ENCODE measurements around the gene CTTNBP2.

CTTNBP2 gene

DNA sequence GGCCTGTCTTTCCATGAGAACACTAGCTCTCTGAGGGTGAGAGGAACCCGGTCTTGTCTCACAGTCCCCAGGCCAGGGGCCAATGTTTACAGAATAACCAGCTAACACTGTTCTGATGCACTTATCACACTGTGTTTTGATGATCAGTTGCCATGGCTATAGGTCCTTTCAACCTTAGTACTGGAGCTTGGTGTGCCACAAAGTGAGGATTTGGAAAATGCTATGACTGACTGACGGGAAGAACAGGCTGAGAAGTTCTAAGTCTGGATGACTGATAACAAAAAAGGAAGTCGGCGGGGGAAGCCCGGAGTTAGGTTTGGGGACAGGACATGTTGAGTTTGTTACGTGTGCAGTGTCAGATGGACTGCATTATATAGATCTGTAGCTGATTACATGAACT, 141.8 kb downstream of the CTTNBP2 start:
- Histone ChIP-seq H3K4ac (ENCODE audit: low read depth, low read length) (no peak overlapping the region), H3K36me3 (ENCODE audit: control insufficient read depth in 1 of 2, insufficient read depth in 2 of 2, low read length in 2 of 2) (peaks cover 16 to 25% of the 10 kb centered on the region in 2 experiments), H3K79me1 (ENCODE audit: low read length) (no peaks in the 10 kb centered on the region), H3K9ac (ENCODE audit: low read length) (no peak overlapping the region), H3K4me3 (ENCODE audit: low read depth, low read length) (no peak overlapping the region), H2BK5ac (ENCODE audit: low read depth, low read length, poor library complexity) (no peak overlapping the region), H2BK120ac (ENCODE audit: insufficient read depth, low read length, poor library complexity) (no peak overlapping the region), H3K27me3 (ENCODE audit: insufficient read depth, low read length) (no peaks in the 10 kb centered on the region), H3K27ac (ENCODE audit: low read depth, low read length) (no peak overlapping the region), H3K79me2 (ENCODE audit: control insufficient read depth, insufficient read depth, low read length, poor library complexity) (no peaks in the 10 kb centered on the region), H4K12ac (ENCODE audit: low read depth, low read length) (no peak overlapping the region), H4K91ac (ENCODE audit: low read depth, low read length) (no peak overlapping the region), H2BK12ac (ENCODE audit: low read length) (no peak overlapping the region), H3K4me2 (ENCODE audit: low read length) (no peak overlapping the region), H2AFZ (ENCODE audit: insufficient read depth, low read length, poor library complexity) (no peak overlapping the region), H3K14ac (ENCODE audit: low read length) (no peak overlapping the region), H3K18ac (ENCODE audit: low read length) (no peak overlapping the region), H3K23ac (ENCODE audit: low read length) (no peak overlapping the region), H2AK5ac (ENCODE audit: low read length) (no peak overlapping the region), H4K8ac (ENCODE audit: low read depth, low read length) (no peak overlapping the region), H3K4me1 (ENCODE audit: control insufficient read depth in 1 of 2, insufficient read depth in 2 of 2, low read length in 2 of 2) (no peaks in the 10 kb centered on the region), H3K9me3 (ENCODE audit: insufficient read depth, low read depth, low read length) (peaks cover 2% of the 10 kb centered on the region)
- no CpG with 5 or more reads among the region's 6 CpGs for WGBS (ENCODE audit: extremely low coverage, insufficient coverage, insufficient read length)
- DNase-seq, result no peak

- Histone ChIP-seq H4K12ac (ENCODE audit: low read depth, low read length) (no peak overlapping the region), H3K14ac (ENCODE audit: low read length) (no peak overlapping the region), H3K18ac (ENCODE audit: low read length) (no peak overlapping the region), H4K8ac (ENCODE audit: low read depth, low read length) (no peak overlapping the region), H3K27me3 (ENCODE audit: insufficient read depth, low read length) (no peaks in the 10 kb centered on the region), H3K4ac (ENCODE audit: low read depth, low read length) (no peak overlapping the region), H2AFZ (ENCODE audit: insufficient read depth, low read length, poor library complexity) (no peak overlapping the region), H3K4me2 (ENCODE audit: low read length) (no peak overlapping the region), H2BK5ac (ENCODE audit: low read depth, low read length, poor library complexity) (no peak overlapping the region), H2AK5ac (ENCODE audit: low read length) (no peak overlapping the region), H4K91ac (ENCODE audit: low read depth, low read length) (no peak overlapping the region), H3K23ac (ENCODE audit: low read length) (no peak overlapping the region), H2BK120ac (ENCODE audit: insufficient read depth, low read length, poor library complexity) (no peak overlapping the region), H3K36me3 (ENCODE audit: control insufficient read depth in 1 of 2, insufficient read depth in 2 of 2, low read length in 2 of 2) (peaks cover 18 to 27% of the 10 kb centered on the region in 2 experiments), H3K79me1 (ENCODE audit: low read length) (no peaks in the 10 kb centered on the region), H2BK12ac (ENCODE audit: low read length) (no peak overlapping the region), H3K4me3 (ENCODE audit: low read depth, low read length) (no peak overlapping the region), H3K9ac (ENCODE audit: low read length) (no peak overlapping the region), H3K27ac (ENCODE audit: low read depth, low read length) (no peak overlapping the region), H3K9me3 (ENCODE audit: insufficient read depth, low read depth, low read length) (peaks cover 2% of the 10 kb centered on the region), H3K4me1 (ENCODE audit: control insufficient read depth in 1 of 2, insufficient read depth in 2 of 2, low read length in 2 of 2) (no peaks in the 10 kb centered on the region), H3K79me2 (ENCODE audit: control insufficient read depth, insufficient read depth, low read length, poor library complexity) (no peaks in the 10 kb centered on the region)
- WGBS (ENCODE audit: extremely low coverage, insufficient coverage, insufficient read length), result no CpG with 5 or more reads among the region's 3 CpGs
- no peak for DNase-seq
These were observed 142.9 kb downstream of the CTTNBP2 start for GRCh38 chr7:117730390-117730789.

GRCh38 chr7:117728890-117729624, 144.2 kb downstream of the CTTNBP2 start:
- Histone ChIP-seq H3K4me2 (ENCODE audit: low read length) (no peak overlapping the region), H3K27me3 (ENCODE audit: insufficient read depth, low read length) (no peaks in the 10 kb centered on the region), H2BK12ac (ENCODE audit: low read length) (no peak overlapping the region), H3K79me2 (ENCODE audit: control insufficient read depth, insufficient read depth, low read length, poor library complexity) (no peaks in the 10 kb centered on the region), H4K8ac (ENCODE audit: low read depth, low read length) (no peak overlapping the region), H3K18ac (ENCODE audit: low read length) (no peak overlapping the region), H3K4me1 (ENCODE audit: control insufficient read depth in 1 of 2, insufficient read depth in 2 of 2, low read length in 2 of 2) (no peaks in the 10 kb centered on the region), H2AK5ac (ENCODE audit: low read length) (no peak overlapping the region), H2BK120ac (ENCODE audit: insufficient read depth, low read length, poor library complexity) (no peak overlapping the region), H2BK5ac (ENCODE audit: low read depth, low read length, poor library complexity) (no peak overlapping the region), H3K9ac (ENCODE audit: low read length) (no peak overlapping the region), H3K23ac (ENCODE audit: low read length) (no peak overlapping the region), H3K27ac (ENCODE audit: low read depth, low read length) (no peak overlapping the region), H3K9me3 (ENCODE audit: insufficient read depth, low read depth, low read length) (peaks cover 2% of the 10 kb centered on the region), H3K14ac (ENCODE audit: low read length) (no peak overlapping the region), H3K79me1 (ENCODE audit: low read length) (no peaks in the 10 kb centered on the region), H3K4me3 (ENCODE audit: low read depth, low read length) (no peak overlapping the region), H4K12ac (ENCODE audit: low read depth, low read length) (no peak overlapping the region), H2AFZ (ENCODE audit: insufficient read depth, low read length, poor library complexity) (no peak overlapping the region), H3K36me3 (ENCODE audit: control insufficient read depth in 1 of 2, insufficient read depth in 2 of 2, low read length in 2 of 2) (peaks cover 18 to 25% of the 10 kb centered on the region in 2 experiments), H4K91ac (ENCODE audit: low read depth, low read length) (no peak overlapping the region), H3K4ac (ENCODE audit: low read depth, low read length) (no peak overlapping the region)
- DNase-seq, result no peak
- no CpG with 5 or more reads among the region's 7 CpGs for WGBS (ENCODE audit: extremely low coverage, insufficient coverage, insufficient read length)

- Histone ChIP-seq H3K9me3 (ENCODE audit: insufficient read depth, low read depth, low read length) (no peaks in the 10 kb centered on the region), H3K23ac (ENCODE audit: low read length) (no peak overlapping the region), H3K4me1 (ENCODE audit: control insufficient read depth in 1 of 2, insufficient read depth in 2 of 2, low read length in 2 of 2) (no peaks in the 10 kb centered on the region), H2BK12ac (ENCODE audit: low read length) (no peak overlapping the region), H3K4me2 (ENCODE audit: low read length) (no peak overlapping the region), H3K9ac (ENCODE audit: low read length) (no peak overlapping the region), H3K4me3 (ENCODE audit: low read depth, low read length) (no peak overlapping the region), H4K8ac (ENCODE audit: low read depth, low read length) (no peak overlapping the region), H3K27ac (ENCODE audit: low read depth, low read length) (no peak overlapping the region), H2BK5ac (ENCODE audit: low read depth, low read length, poor library complexity) (no peak overlapping the region), H4K91ac (ENCODE audit: low read depth, low read length) (no peak overlapping the region), H3K14ac (ENCODE audit: low read length) (no peak overlapping the region), H3K79me2 (ENCODE audit: control insufficient read depth, insufficient read depth, low read length, poor library complexity) (no peaks in the 10 kb centered on the region), H2AK5ac (ENCODE audit: low read length) (no peak overlapping the region), H3K18ac (ENCODE audit: low read length) (no peak overlapping the region), H3K79me1 (ENCODE audit: low read length) (no peaks in the 10 kb centered on the region), H3K36me3 (ENCODE audit: control insufficient read depth in 1 of 2, insufficient read depth in 2 of 2, low read length in 2 of 2) (peaks cover 15 to 23% of the 10 kb centered on the region in 2 experiments), H3K4ac (ENCODE audit: low read depth, low read length) (no peak overlapping the region), H3K27me3 (ENCODE audit: insufficient read depth, low read length) (no peaks in the 10 kb centered on the region), H2BK120ac (ENCODE audit: insufficient read depth, low read length, poor library complexity) (no peak overlapping the region), H4K12ac (ENCODE audit: low read depth, low read length) (no peak overlapping the region), H2AFZ (ENCODE audit: insufficient read depth, low read length, poor library complexity) (no peak overlapping the region)
- no CpG with 5 or more reads among the region's 3 CpGs for WGBS (ENCODE audit: extremely low coverage, insufficient coverage, insufficient read length)
- DNase-seq, result no peak
These were observed 148.3 kb downstream of the CTTNBP2 start for GRCh38 chr7:117724898-117725297.

Data from trophoblast cell (in vitro differentiated cells and primary cell).